ENCODE data around the gene SDK1.

The SDK1 gene

GRCh38 chr7:3573151-3573550, 272.1 kb downstream of the SDK1 start:
- Histone ChIP-seq H3K9me2 (replicated peaks; ENCODE audit: control insufficient read depth, low read length) (no peaks in the 10 kb centered on the region), H3K4me2 (ENCODE audit: low read length) (no peak overlapping the region), H3K36me3 (ENCODE audit: control insufficient read depth, low read length) (no peaks in the 10 kb centered on the region), H3K9me3 (ENCODE audit: control insufficient read depth, insufficient read depth, low read length) (peaks cover 15% of the 10 kb centered on the region; the same call in 1 of the 2 replicates), H3K27me3 (ENCODE audit: control insufficient read depth, low read length) (no peaks in the 10 kb centered on the region), H3K27ac (ENCODE audit: low read depth, low read length) (no peak overlapping the region), H3K4me1 (ENCODE audit: control insufficient read depth, low read length) (no peaks in the 10 kb centered on the region), H3K4me3 (ENCODE audit: low read length) (no peak overlapping the region), H4K20me1 (ENCODE audit: control insufficient read depth, insufficient read depth, low read depth, low read length) (no peaks in the 10 kb centered on the region), H3K79me2 (ENCODE audit: control insufficient read depth, low read length) (no peaks in the 10 kb centered on the region), H3F3A (ENCODE audit: control insufficient read depth, insufficient read depth) (no peaks in the 10 kb centered on the region)
- TF ChIP-seq EZH2phosphoT487 (IDR thresholded peaks at IDR 0.05; ENCODE audit: borderline replicate concordance, low read length) (no peak), CTCF (IDR thresholded peaks at IDR 0.05; ENCODE audit: low read depth, low read length, poor library complexity, severe bottlenecking) (no peak)

GRCh38 chr7:3574386-3574785, 273.3 kb downstream of the SDK1 start:
- Histone ChIP-seq H3K27ac (ENCODE audit: low read depth, low read length) (no peak overlapping the region), H3K4me1 (ENCODE audit: control insufficient read depth, low read length) (no peaks in the 10 kb centered on the region), H3K9me2 (replicated peaks; ENCODE audit: control insufficient read depth, low read length) (no peaks in the 10 kb centered on the region), H3K36me3 (ENCODE audit: control insufficient read depth, low read length) (no peaks in the 10 kb centered on the region), H3K27me3 (ENCODE audit: control insufficient read depth, low read length) (no peaks in the 10 kb centered on the region), H3K79me2 (ENCODE audit: control insufficient read depth, low read length) (no peaks in the 10 kb centered on the region), H3K9me3 (ENCODE audit: control insufficient read depth, insufficient read depth, low read length) (peaks cover 24% of the 10 kb centered on the region; the same call in 1 of the 2 replicates), H3K4me3 (ENCODE audit: low read length) (no peak overlapping the region), H3F3A (ENCODE audit: control insufficient read depth, insufficient read depth) (no peaks in the 10 kb centered on the region), H3K4me2 (ENCODE audit: low read length) (no peak overlapping the region), H4K20me1 (ENCODE audit: control insufficient read depth, insufficient read depth, low read depth, low read length) (no peaks in the 10 kb centered on the region)
- no peak for TF ChIP-seq CTCF (IDR thresholded peaks at IDR 0.05; ENCODE audit: low read depth, low read length, poor library complexity, severe bottlenecking)
- TF ChIP-seq EZH2phosphoT487 (IDR thresholded peaks at IDR 0.05; ENCODE audit: borderline replicate concordance, low read length), result no peak

- no peak overlapping the region for H3K4me3 ChIP-seq (ENCODE audit: low read length)
- H3K4me2 ChIP-seq (ENCODE audit: low read length), result no peak overlapping the region
- no peaks in the 10 kb centered on the region for H3K4me1 ChIP-seq (ENCODE audit: control insufficient read depth, low read length)
- H3K27me3 ChIP-seq (ENCODE audit: control insufficient read depth, low read length), result no peaks in the 10 kb centered on the region
- H4K20me1 ChIP-seq (ENCODE audit: control insufficient read depth, insufficient read depth, low read depth, low read length), result no peaks in the 10 kb centered on the region
- H3K9me3 ChIP-seq (ENCODE audit: control insufficient read depth, insufficient read depth, low read length), result peaks cover 30% of the 10 kb centered on the region; the same call in 1 of the 2 replicates
- TF ChIP-seq CTCF (IDR thresholded peaks at IDR 0.05; ENCODE audit: low read depth, low read length, poor library complexity, severe bottlenecking) (no peak), EZH2phosphoT487 (IDR thresholded peaks at IDR 0.05; ENCODE audit: borderline replicate concordance, low read length) (no peak)
- H3K27ac ChIP-seq (ENCODE audit: low read depth, low read length), result no peak overlapping the region
- no peaks in the 10 kb centered on the region for H3K9me2 ChIP-seq (replicated peaks; ENCODE audit: control insufficient read depth, low read length)
- no peaks in the 10 kb centered on the region for H3K79me2 ChIP-seq (ENCODE audit: control insufficient read depth, low read length)
- no peaks in the 10 kb centered on the region for H3F3A ChIP-seq (ENCODE audit: control insufficient read depth, insufficient read depth)
- H3K36me3 ChIP-seq (ENCODE audit: control insufficient read depth, low read length), result no peaks in the 10 kb centered on the region
Observed at GRCh38 chr7:3575753-3576531, 274.9 kb downstream of the SDK1 start.

Data from DOHH2 (cell line).